SU-DHL-6 (cell line): ENCODE measurements around the gene ADRB1.

Experiments used
- EZH2phosphoT487 ChIP-seq: fragments of 200-600 bp; sonication (generic), shearing (Covaris generic); conservative IDR thresholded peaks from 2 replicates; pipeline ENCODE4 v1.6.1; 2018; ENCODE audit warnings: mild to moderate bottlenecking, antibody characterized with exemption, low read length, moderate library complexity, mixed read lengths
- TF ChIP-seq, protein P1 (sequence below): fragments of 200-600 bp; sonication (generic); IDR thresholded peaks from one replicate; pipeline ENCODE4 v1.5.1; 2017; ENCODE audit warnings: antibody characterized with exemption, mild to moderate bottlenecking, low read length, moderate library complexity; ENCODE audit not compliant: insufficient read depth, poor library complexity, severe bottlenecking

DNA sequence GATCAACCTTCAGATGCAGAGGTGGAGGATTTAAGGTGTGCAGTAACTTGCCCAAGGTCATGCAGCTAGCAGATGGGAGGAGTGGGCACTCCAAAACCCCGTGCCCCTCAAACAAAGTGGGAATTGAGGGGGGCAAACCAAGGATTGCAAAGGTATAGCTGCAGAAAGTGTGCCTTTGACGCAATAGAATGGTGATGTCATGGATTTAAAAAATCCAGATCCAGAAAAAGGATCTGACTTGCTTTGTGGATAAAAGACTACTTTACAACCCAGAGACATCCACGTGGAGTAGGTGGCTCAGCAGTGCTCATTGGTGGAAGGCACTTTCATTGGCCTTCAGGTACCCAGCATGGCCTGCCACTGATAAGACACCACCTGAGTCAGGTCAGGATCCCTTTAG is 15.7 kb upstream of the ADRB1 start:
- TF ChIP-seq, protein P1, sequence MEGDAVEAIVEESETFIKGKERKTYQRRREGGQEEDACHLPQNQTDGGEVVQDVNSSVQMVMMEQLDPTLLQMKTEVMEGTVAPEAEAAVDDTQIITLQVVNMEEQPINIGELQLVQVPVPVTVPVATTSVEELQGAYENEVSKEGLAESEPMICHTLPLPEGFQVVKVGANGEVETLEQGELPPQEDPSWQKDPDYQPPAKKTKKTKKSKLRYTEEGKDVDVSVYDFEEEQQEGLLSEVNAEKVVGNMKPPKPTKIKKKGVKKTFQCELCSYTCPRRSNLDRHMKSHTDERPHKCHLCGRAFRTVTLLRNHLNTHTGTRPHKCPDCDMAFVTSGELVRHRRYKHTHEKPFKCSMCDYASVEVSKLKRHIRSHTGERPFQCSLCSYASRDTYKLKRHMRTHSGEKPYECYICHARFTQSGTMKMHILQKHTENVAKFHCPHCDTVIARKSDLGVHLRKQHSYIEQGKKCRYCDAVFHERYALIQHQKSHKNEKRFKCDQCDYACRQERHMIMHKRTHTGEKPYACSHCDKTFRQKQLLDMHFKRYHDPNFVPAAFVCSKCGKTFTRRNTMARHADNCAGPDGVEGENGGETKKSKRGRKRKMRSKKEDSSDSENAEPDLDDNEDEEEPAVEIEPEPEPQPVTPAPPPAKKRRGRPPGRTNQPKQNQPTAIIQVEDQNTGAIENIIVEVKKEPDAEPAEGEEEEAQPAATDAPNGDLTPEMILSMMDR = no peak
- no peak for TF ChIP-seq EZH2phosphoT487
